Measurements from ENCODE around the gene ITM2C.

DNA sequence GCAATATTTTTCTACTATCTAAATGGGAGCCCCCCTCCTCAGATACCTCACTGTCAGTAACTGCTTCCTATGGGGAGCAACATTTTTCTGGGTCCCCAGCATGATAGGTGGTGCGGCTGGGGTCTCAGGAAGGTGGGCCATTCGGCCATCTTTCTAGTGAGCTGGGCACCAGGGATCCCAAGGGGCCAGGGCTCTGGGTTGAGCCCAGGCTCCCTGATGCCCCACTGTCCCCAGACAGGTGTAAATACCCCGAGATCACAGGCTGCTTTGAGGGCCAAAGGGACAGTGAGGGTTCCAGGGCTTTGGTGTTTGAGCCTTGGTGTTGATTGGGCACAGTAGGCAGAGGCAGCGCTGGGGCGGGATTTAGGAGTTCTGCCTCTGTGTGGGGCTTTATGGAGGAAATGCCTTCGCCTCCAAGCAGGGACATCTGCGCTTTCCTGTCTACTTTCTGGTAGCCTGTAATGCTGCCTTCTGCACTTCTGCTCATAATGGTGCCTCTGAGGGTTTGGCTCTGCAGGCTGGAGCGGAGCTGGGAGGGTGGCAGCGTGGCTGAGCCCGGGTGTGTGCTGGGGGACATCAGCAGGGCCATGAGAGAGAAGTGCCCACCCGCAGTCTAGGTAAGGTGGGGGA lies 5.3 kb downstream of the ITM2C start:
- TF ChIP-seq, protein P1, sequence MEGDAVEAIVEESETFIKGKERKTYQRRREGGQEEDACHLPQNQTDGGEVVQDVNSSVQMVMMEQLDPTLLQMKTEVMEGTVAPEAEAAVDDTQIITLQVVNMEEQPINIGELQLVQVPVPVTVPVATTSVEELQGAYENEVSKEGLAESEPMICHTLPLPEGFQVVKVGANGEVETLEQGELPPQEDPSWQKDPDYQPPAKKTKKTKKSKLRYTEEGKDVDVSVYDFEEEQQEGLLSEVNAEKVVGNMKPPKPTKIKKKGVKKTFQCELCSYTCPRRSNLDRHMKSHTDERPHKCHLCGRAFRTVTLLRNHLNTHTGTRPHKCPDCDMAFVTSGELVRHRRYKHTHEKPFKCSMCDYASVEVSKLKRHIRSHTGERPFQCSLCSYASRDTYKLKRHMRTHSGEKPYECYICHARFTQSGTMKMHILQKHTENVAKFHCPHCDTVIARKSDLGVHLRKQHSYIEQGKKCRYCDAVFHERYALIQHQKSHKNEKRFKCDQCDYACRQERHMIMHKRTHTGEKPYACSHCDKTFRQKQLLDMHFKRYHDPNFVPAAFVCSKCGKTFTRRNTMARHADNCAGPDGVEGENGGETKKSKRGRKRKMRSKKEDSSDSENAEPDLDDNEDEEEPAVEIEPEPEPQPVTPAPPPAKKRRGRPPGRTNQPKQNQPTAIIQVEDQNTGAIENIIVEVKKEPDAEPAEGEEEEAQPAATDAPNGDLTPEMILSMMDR (IDR thresholded peaks at IDR 0.05; ENCODE audit: low read depth, low read length, poor library complexity, severe bottlenecking): no peak
- no peak for TF ChIP-seq EZH2phosphoT487 (IDR thresholded peaks at IDR 0.05; ENCODE audit: borderline replicate concordance, low read length)
